ENCODE results near the gene EXOC3L1. TPM values are rescaled to one million over a fixed set of nuclear protein-coding genes. Genes with fewer than 3 reads are reported as not detected.

Gene EXOC3L1
- total RNA-seq, 1 experiment from 2014 or later = not detected

- H3K4me3 ChIP-seq (ENCODE audit: low read length) = no peak overlapping the region
- no peak overlapping the region for H3K9ac ChIP-seq (ENCODE audit: low read length)
- H3K4me1 ChIP-seq (ENCODE audit: insufficient read depth, low read length) = peaks cover 23% of the 10 kb centered on the region
- intact Hi-C loops (cut with micrococcal nuclease) = loop anchor here (10.0 kb wide), 1 partner anchor 54 kb away; the partner anchor contains the start of genes FHOD1 and SLC9A5
- TF ChIP-seq EZH2 (IDR thresholded peaks at IDR 0.05; ENCODE audit: low read length, unreplicated experiment) = no peak
- no peak for TF ChIP-seq CTCF (conservative IDR thresholded peaks at IDR 0.05; ENCODE audit: low read depth, low read length)
- TF ChIP-seq EZH2phosphoT487 (IDR thresholded peaks at IDR 0.05; ENCODE audit: borderline replicate concordance, low read length) = no peak
- BruUV-seq (replicated peaks) = no TSS peak
- no peaks in the 10 kb centered on the region for H3K9me2 ChIP-seq (replicated peaks; ENCODE audit: low read length)
- ATAC-seq = no peak
- no peaks in the 10 kb centered on the region for H3F3A ChIP-seq (ENCODE audit: low read length, unreplicated experiment)
- H3K79me2 ChIP-seq (ENCODE audit: low read length) = peaks cover 30% of the 10 kb centered on the region
- H4K20me1 ChIP-seq (ENCODE audit: low read length) = no peaks in the 10 kb centered on the region; the same call in 1 of the 2 replicates
- ChIA-PET CTCF (no interaction called here), POLR2A (ENCODE audit: unreplicated experiment) (no interaction called here)
- no peak overlapping the region for H3K4me2 ChIP-seq (ENCODE audit: low read length)
- H3K27ac ChIP-seq (ENCODE audit: low read length) = no peak overlapping the region
- no peaks in the 10 kb centered on the region for H3K27me3 ChIP-seq (ENCODE audit: low read length)
- H3K36me3 ChIP-seq (ENCODE audit: low read depth, low read length) = peaks cover 10% of the 10 kb centered on the region; the same call in 1 of the 2 replicates
- H3K9me3 ChIP-seq (ENCODE audit: low read length) = no peaks in the 10 kb centered on the region
- DNase-seq = no peak
- H2AFZ ChIP-seq (ENCODE audit: low read length) = no peak overlapping the region
Observed at GRCh38 chr16:67190448-67191399, 788 bp upstream of the EXOC3L1 start.

- peaks cover 18% of the 10 kb centered on the region for H3K79me2 ChIP-seq (ENCODE audit: low read length)
- no peaks in the 10 kb centered on the region; the same call in 1 of the 2 replicates for H4K20me1 ChIP-seq (ENCODE audit: low read length)
- no peak for DNase-seq
- POLR2A ChIA-PET (ENCODE audit: unreplicated experiment) = no interaction called here
- H3K9me2 ChIP-seq (replicated peaks; ENCODE audit: low read length) = no peaks in the 10 kb centered on the region
- no TSS peak for BruUV-seq (replicated peaks)
- H3F3A ChIP-seq (ENCODE audit: low read length, unreplicated experiment) = no peaks in the 10 kb centered on the region
- intact Hi-C loops (cut with micrococcal nuclease) = no loop called here
- no peak overlapping the region for H3K4me3 ChIP-seq (ENCODE audit: low read length)
- H3K4me2 ChIP-seq (ENCODE audit: low read length) = no peak overlapping the region
- peaks cover under 1% of the 10 kb centered on the region; the same call in 1 of the 2 replicates for H3K36me3 ChIP-seq (ENCODE audit: low read depth, low read length)
- H3K9me3 ChIP-seq (ENCODE audit: low read length) = no peaks in the 10 kb centered on the region
- no peak overlapping the region for H3K9ac ChIP-seq (ENCODE audit: low read length)
- CTCF ChIA-PET = no interaction called here
- no peaks in the 10 kb centered on the region for H3K27me3 ChIP-seq (ENCODE audit: low read length)
- H3K27ac ChIP-seq (ENCODE audit: low read length) = no peak overlapping the region
- no peak for TF ChIP-seq CTCF (conservative IDR thresholded peaks at IDR 0.05; ENCODE audit: low read depth, low read length)
- no peak for TF ChIP-seq EZH2 (IDR thresholded peaks at IDR 0.05; ENCODE audit: low read length, unreplicated experiment)
- no peak for TF ChIP-seq EZH2phosphoT487 (IDR thresholded peaks at IDR 0.05; ENCODE audit: borderline replicate concordance, low read length)
- no peak overlapping the region for H2AFZ ChIP-seq (ENCODE audit: low read length)
- H3K4me1 ChIP-seq (ENCODE audit: insufficient read depth, low read length) = peaks cover 30% of the 10 kb centered on the region
- ATAC-seq = no peak
Observed at GRCh38 chr16:67188798-67189197, 1.1 kb downstream of the EXOC3L1 start.

GRCh38 chr16:67188323-67188722 is 1.6 kb downstream of the EXOC3L1 start:
- Histone ChIP-seq H3F3A (ENCODE audit: low read length, unreplicated experiment) (no peaks in the 10 kb centered on the region), H3K9me3 (ENCODE audit: low read length) (no peaks in the 10 kb centered on the region), H3K4me2 (ENCODE audit: low read length) (no peak overlapping the region), H3K4me3 (ENCODE audit: low read length) (no peak overlapping the region), H3K9ac (ENCODE audit: low read length) (no peak overlapping the region), H3K27ac (ENCODE audit: low read length) (no peak overlapping the region), H3K9me2 (replicated peaks; ENCODE audit: low read length) (no peaks in the 10 kb centered on the region), H3K27me3 (ENCODE audit: low read length) (no peaks in the 10 kb centered on the region), H4K20me1 (ENCODE audit: low read length) (no peaks in the 10 kb centered on the region; the same call in 1 of the 2 replicates), H3K4me1 (ENCODE audit: insufficient read depth, low read length) (peaks cover 26% of the 10 kb centered on the region), H2AFZ (ENCODE audit: low read length) (no peak overlapping the region), H3K36me3 (ENCODE audit: low read depth, low read length) (no peaks in the 10 kb centered on the region), H3K79me2 (ENCODE audit: low read length) (peaks cover 14% of the 10 kb centered on the region)
- BruUV-seq (replicated peaks) = no TSS peak
- no peak for DNase-seq
- CTCF ChIA-PET = no interaction called here
- ATAC-seq = no peak
- POLR2A ChIA-PET (ENCODE audit: unreplicated experiment) = no interaction called here
- intact Hi-C loops (cut with micrococcal nuclease) = no loop called here
- TF ChIP-seq EZH2phosphoT487 (IDR thresholded peaks at IDR 0.05; ENCODE audit: borderline replicate concordance, low read length) = no peak
- TF ChIP-seq CTCF (conservative IDR thresholded peaks at IDR 0.05; ENCODE audit: low read depth, low read length) = no peak
- TF ChIP-seq EZH2 (IDR thresholded peaks at IDR 0.05; ENCODE audit: low read length, unreplicated experiment) = no peak
